ENCODE data around the gene PHACTR4. TPM values are rescaled to one million over a fixed set of nuclear protein-coding genes. Genes with fewer than 3 reads are reported as not detected.
"Not testable (repeated sequence)": the region's sequence is repeated elsewhere in the genome, so short reads cannot be mapped to it uniquely, and the experiment has no call there.

The PHACTR4 gene
- total RNA-seq, 3 donors from 2014 or later = 47.6 to 62.3 (median 54.8) TPM

GRCh38 chr1:28466226-28466778 is 96.8 kb downstream of the PHACTR4 start:
- ATAC-seq = no peak
- TF ChIP-seq CTCF (IDR thresholded peaks at IDR 0.05) = no peak
- Histone ChIP-seq H3K4me1 (ENCODE audit: low read depth) (no peaks in the 10 kb centered on the region), H3K36me3 (ENCODE audit: low read depth) (peaks cover 4% of the 10 kb centered on the region), H3K9me3 (no peaks in the 10 kb centered on the region), H3K4me3 (no peak overlapping the region)
- DNase-seq = no peak
- intact Hi-C loops (cut with DNase I, micrococcal nuclease) = no loop called here

- TF ChIP-seq CTCF (IDR thresholded peaks at IDR 0.05) = no peak
- no peaks in the 10 kb centered on the region for H3K9me3 ChIP-seq
- no peak for DNase-seq
- no peak overlapping the region for H3K4me3 ChIP-seq
- peaks cover 7% of the 10 kb centered on the region for H3K36me3 ChIP-seq (ENCODE audit: low read depth)
- intact Hi-C loops (cut with DNase I, micrococcal nuclease) = no loop called here
- no peak for ATAC-seq
- H3K4me1 ChIP-seq (ENCODE audit: low read depth) = no peaks in the 10 kb centered on the region
These were observed 100.6 kb downstream of the PHACTR4 start for GRCh38 chr1:28470146-28470545.

GRCh38 chr1:28479497-28479896 is 110.0 kb downstream of the PHACTR4 start:
- DNase-seq; H3K36me3 ChIP-seq (ENCODE audit: low read depth); intact Hi-C loops (cut with DNase I, micrococcal nuclease); H3K4me1 ChIP-seq (ENCODE audit: low read depth); H3K9me3 ChIP-seq; H3K4me3 ChIP-seq: not testable (repeated sequence)
- ATAC-seq = peak; percentile 61

GRCh38 chr1:28480308-28480707 is 110.8 kb downstream of the PHACTR4 start:
- intact Hi-C loops (cut with DNase I, micrococcal nuclease) = no loop called here
- Histone ChIP-seq H3K9me3 (no peaks in the 10 kb centered on the region), H3K36me3 (ENCODE audit: low read depth) (no peaks in the 10 kb centered on the region), H3K4me1 (ENCODE audit: low read depth) (no peaks in the 10 kb centered on the region), H3K4me3 (no peak overlapping the region)
- no peak for DNase-seq
- no peak for TF ChIP-seq CTCF (IDR thresholded peaks at IDR 0.05)
- ATAC-seq = no peak

- DNase-seq (no peak), ATAC-seq (peak; percentile 46)
- Histone ChIP-seq H3K36me3 (ENCODE audit: low read depth) (no peaks in the 10 kb centered on the region), H3K4me3 (no peak overlapping the region), H3K9me3 (no peaks in the 10 kb centered on the region), H3K4me1 (ENCODE audit: low read depth) (no peaks in the 10 kb centered on the region)
- intact Hi-C loops (cut with DNase I, micrococcal nuclease) = no loop called here
- TF ChIP-seq CTCF (IDR thresholded peaks at IDR 0.05) = no peak
These were observed 112.6 kb downstream of the PHACTR4 start for GRCh38 chr1:28482138-28482537.

- no peak for TF ChIP-seq CTCF (IDR thresholded peaks at IDR 0.05)
- Histone ChIP-seq H3K36me3 (ENCODE audit: low read depth) (no peaks in the 10 kb centered on the region), H3K4me3 (no peak overlapping the region), H3K4me1 (ENCODE audit: low read depth) (no peaks in the 10 kb centered on the region), H3K9me3 (no peaks in the 10 kb centered on the region)
- intact Hi-C loops (cut with DNase I, micrococcal nuclease) = no loop called here
- peak; percentile 34 for ATAC-seq
- DNase-seq = no peak
These were observed 113.2 kb downstream of the PHACTR4 start for GRCh38 chr1:28482702-28483101.
